ENCODE results near the gene ARHGAP30.
"Not testable (repeated sequence)": the region's sequence is repeated elsewhere in the genome, so short reads cannot be mapped to it uniquely, and the experiment has no call there.

The ARHGAP30 gene, protein sequence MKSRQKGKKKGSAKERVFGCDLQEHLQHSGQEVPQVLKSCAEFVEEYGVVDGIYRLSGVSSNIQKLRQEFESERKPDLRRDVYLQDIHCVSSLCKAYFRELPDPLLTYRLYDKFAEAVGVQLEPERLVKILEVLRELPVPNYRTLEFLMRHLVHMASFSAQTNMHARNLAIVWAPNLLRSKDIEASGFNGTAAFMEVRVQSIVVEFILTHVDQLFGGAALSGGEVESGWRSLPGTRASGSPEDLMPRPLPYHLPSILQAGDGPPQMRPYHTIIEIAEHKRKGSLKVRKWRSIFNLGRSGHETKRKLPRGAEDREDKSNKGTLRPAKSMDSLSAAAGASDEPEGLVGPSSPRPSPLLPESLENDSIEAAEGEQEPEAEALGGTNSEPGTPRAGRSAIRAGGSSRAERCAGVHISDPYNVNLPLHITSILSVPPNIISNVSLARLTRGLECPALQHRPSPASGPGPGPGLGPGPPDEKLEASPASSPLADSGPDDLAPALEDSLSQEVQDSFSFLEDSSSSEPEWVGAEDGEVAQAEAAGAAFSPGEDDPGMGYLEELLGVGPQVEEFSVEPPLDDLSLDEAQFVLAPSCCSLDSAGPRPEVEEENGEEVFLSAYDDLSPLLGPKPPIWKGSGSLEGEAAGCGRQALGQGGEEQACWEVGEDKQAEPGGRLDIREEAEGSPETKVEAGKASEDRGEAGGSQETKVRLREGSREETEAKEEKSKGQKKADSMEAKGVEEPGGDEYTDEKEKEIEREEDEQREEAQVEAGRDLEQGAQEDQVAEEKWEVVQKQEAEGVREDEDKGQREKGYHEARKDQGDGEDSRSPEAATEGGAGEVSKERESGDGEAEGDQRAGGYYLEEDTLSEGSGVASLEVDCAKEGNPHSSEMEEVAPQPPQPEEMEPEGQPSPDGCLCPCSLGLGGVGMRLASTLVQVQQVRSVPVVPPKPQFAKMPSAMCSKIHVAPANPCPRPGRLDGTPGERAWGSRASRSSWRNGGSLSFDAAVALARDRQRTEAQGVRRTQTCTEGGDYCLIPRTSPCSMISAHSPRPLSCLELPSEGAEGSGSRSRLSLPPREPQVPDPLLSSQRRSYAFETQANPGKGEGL

DNA sequence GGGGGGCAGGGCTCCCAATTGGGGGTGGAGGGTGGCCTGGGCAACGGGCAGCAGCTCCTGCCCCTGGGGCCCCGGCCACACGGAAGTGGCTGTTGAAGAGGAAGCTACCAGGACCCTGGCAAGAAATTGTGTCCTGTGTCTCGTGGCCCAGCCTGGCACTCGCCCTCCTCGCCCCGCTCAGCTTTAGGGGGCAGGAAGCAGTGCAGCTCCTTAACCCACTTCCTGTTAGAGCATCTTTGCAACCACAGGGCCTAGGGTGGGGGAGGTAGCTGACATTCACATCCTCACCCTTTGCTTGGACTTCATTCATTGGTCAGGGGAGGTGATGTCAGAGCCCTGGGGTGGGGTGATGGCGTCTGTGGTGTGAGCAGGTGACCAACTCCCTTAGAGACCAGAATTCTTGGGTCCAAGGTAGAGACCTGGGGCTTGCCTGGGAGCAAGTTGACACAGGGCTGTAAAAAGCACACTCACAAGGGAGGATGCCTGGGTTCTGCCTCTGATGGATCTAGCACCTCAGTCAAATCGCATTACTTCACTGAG is at the start of gene ARHGAP30:
Gene ARHGAP30 (minus strand): TSS at position 161 of the 540 bp plus-strand sequence. CDS start 267 bp downstream, outside the sequence.
- H3K9ac ChIP-seq (ENCODE audit: low read depth, low read length): no peak within 1 kb of the TSS
- 0 out of 2 replicates have a peak, but pooled peaks cover 2% of the 10 kb centered on the region for H3K9me3 ChIP-seq (ENCODE audit: control insufficient read depth, insufficient read depth, low read length)
- H3K4me1 ChIP-seq (ENCODE audit: insufficient read depth, low read length): no peaks in the 10 kb centered on the region; the same call in 1 of the 2 replicates

DNA sequence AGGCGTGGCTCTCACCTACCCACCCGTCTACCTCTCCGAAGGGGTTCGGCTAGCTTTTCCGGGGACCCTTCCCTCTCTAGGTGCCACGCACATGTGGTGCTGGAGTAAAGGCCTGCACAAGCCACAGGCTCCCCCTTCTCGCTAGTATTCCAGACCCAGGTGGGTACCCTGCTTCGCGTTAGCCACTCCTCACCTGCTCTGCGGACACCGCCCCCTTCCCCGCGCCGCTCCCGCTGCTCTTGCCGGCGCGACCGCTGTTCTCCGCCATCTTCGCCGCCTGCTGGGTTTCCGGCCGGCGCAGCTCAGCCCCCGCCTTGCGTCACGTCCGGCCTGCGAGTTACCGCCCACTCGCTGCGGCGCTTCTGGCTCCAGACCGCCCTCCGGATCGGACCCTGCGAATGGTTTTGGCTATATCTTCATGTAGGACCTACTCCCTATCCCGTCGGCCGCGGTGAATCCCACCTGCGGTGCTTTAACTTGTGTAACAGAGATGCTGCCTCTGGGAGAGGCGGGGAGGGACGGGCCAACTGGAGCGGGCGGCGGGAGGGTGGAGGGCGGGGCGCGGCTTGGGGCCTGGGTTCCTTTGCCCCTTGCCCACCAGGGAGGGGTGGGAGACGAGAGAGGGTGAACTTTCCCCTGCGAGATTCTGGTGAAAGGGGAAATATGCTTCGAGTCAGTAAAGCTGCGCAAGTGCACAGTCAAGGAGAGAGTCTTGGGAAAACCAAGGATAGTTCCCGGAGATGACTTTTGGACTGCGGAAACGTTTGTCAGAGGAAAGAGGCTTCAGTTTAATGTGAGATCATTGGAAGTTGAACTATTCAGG is 48.3 kb upstream of the ARHGAP30 start, which contains the start of the genes NIT1 and PFDN2:
Gene NIT1 (plus strand): TSS at position 347 of the 823 bp plus-strand sequence. CDS start 72 bp downstream, at position 419.
Gene PFDN2 (minus strand): TSS at position 279 of the 823 bp plus-strand sequence. CDS start 11 bp downstream, at position 268.
- Histone ChIP-seq H3K9me3 (ENCODE audit: control insufficient read depth, insufficient read depth, low read length) (no peaks in the 10 kb centered on the region), H3K9ac (ENCODE audit: low read depth, low read length) (peak within 1 kb of the TSS; percentile 80), H3K4me1 (ENCODE audit: insufficient read depth, low read length) (peaks cover 12% of the 10 kb centered on the region), H3K36me3 (ENCODE audit: insufficient read depth, low read length) (peaks cover 26% of the 10 kb centered on the region)

More for the DNA sequence above, at the start of gene ARHGAP30:
- H3K36me3 ChIP-seq (ENCODE audit: insufficient read depth, low read length): no peaks in the 10 kb centered on the region

DNA sequence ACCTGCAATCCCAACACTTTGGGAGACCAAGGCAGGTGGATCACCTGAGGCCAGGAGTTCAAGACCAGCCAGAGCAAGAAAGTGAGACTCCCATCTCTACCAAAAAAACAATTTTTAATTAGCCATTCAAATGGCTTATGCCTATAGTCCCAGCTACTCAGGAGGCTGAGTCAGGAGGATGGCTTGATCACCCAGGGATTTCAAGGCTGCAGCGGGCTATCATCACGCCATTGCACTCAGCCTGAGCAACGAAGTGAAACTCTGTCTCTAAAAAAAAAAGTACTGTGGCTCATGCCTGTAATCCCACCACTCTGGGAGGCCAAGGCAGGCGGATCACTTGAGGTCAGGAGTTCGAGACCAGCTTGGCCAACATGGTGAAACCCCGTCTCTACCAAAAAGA is 46.3 kb upstream of the ARHGAP30 start:
- not testable (repeated sequence) for H3K9ac ChIP-seq (ENCODE audit: low read depth, low read length); H3K9me3 ChIP-seq (ENCODE audit: control insufficient read depth, insufficient read depth, low read length)
- peaks cover 12% of the 10 kb centered on the region for H3K4me1 ChIP-seq (ENCODE audit: insufficient read depth, low read length)
- peaks cover 12% of the 10 kb centered on the region for H3K36me3 ChIP-seq (ENCODE audit: insufficient read depth, low read length)

DNA sequence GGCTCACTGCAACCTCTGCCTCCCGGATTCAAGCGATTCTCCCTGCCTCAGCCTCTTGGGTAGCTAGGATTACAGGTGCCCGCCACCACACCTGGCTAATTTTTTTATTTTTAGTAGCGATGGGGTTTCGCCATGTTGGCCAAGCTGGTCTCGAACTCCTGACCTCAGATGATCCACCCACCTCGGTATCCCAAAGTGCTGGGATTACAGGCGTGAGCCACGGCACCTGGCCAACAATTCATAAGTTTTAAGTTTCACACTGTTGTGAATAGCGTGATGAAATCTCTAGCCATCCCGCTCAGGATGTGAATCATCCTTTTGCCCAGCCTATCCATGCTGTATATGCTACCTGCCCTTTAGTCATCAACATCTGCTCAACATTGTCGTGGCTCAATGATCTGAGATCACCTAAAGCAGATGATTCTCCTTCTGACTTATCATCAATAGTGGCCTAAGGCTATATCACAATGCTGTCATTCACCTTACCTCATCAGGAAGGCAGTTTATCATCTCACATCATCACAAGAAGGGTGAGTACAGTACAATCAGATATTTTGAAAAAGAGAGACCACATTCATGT is 45.5 kb upstream of the ARHGAP30 start:
- H3K9me3 ChIP-seq (ENCODE audit: control insufficient read depth, insufficient read depth, low read length): no peaks in the 10 kb centered on the region
- peaks cover 12% of the 10 kb centered on the region for H3K4me1 ChIP-seq (ENCODE audit: insufficient read depth, low read length)
- H3K36me3 ChIP-seq (ENCODE audit: insufficient read depth, low read length): peaks cover 5% of the 10 kb centered on the region
- H3K9ac ChIP-seq (ENCODE audit: low read depth, low read length): no peak overlapping the region

DNA sequence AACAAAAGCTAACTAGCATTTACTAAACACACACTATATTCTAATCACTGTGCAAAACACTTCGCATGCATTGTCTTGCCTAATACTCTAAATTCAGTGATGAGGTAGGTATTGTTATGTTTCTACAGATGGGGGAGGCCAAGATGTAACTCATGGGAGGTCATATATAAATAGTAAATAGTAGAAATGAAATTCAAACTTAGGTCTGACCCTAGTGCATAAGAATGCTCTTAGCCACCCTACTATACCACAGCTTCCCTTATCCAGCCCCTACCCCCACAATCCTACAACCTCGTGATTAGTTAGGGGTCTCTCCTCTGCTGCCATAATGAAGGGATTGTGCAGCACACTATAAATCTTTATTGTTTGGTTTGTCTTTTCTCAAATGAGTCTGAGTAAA is 44.9 kb upstream of the ARHGAP30 start:
- Histone ChIP-seq H3K9ac (ENCODE audit: low read depth, low read length) (no peak overlapping the region), H3K9me3 (ENCODE audit: control insufficient read depth, insufficient read depth, low read length) (no peaks in the 10 kb centered on the region), H3K4me1 (ENCODE audit: insufficient read depth, low read length) (peaks cover 8% of the 10 kb centered on the region), H3K36me3 (ENCODE audit: insufficient read depth, low read length) (no peaks in the 10 kb centered on the region)

DNA sequence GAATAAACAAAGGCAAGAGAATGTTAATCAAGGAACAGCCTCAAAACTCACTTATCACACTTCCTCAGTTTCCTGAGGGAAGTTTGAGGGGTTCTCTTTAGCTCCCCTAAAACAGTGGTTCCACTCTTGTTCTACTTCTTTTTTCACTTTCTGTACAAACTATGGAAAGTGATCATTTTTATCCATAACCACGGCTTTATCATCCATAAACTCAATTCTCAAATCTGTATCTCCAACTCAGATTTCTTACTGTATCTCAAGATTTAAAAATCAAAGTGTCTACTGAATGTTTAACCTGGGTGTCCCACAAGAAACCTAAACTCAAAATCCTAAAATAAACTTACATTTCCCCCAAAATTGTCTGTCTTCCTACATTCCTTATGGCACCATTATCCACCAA is 44.2 kb upstream of the ARHGAP30 start:
- no peaks in the 10 kb centered on the region for H3K36me3 ChIP-seq (ENCODE audit: insufficient read depth, low read length)
- H3K4me1 ChIP-seq (ENCODE audit: insufficient read depth, low read length): peaks cover 1% of the 10 kb centered on the region
- H3K9me3 ChIP-seq (ENCODE audit: control insufficient read depth, insufficient read depth, low read length): no peaks in the 10 kb centered on the region
- no peak overlapping the region for H3K9ac ChIP-seq (ENCODE audit: low read depth, low read length)

DNA sequence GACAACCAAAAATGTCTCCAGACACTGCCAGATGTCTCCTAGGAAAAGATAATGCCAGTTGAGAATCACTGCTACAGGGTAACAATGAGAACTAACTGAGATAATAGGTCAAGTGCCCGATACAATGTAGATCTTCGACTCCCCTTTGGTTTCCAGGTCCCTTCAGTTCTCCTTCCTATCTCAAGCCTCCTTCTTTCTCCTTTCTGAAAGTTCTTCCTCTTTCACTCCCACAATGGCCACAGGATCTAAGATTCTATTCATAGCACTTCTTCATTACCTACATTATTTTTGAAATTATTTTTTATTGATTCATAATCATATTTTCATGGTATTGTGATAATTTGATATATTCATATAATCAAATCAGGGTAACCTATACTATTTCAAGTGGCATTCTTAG is 41.8 kb upstream of the ARHGAP30 start:
- Histone ChIP-seq H3K36me3 (ENCODE audit: insufficient read depth, low read length) (no peaks in the 10 kb centered on the region), H3K4me1 (ENCODE audit: insufficient read depth, low read length) (no peaks in the 10 kb centered on the region), H3K9me3 (ENCODE audit: control insufficient read depth, insufficient read depth, low read length) (no peaks in the 10 kb centered on the region), H3K9ac (ENCODE audit: low read depth, low read length) (no peak overlapping the region)

DNA sequence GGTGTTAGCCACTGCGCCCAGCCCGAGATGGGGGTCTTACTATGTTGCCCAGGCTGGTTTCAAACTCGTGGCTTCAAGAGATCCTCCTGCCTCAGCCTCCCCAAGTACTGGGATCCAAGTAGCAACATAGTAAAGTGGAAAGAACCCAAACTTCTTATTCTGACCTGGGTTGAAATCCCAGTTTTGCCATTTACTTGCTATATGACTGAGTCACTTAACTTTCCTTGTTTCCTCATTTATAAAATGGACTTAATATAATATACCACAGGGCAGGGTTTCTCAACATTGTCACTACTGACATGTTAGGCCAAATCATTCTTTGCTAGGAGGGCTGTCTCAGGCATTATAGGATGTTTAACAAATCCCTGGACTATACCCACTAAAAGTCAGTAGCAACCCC is 41.4 kb upstream of the ARHGAP30 start:
- H3K36me3 ChIP-seq (ENCODE audit: insufficient read depth, low read length): no peaks in the 10 kb centered on the region
- no peak overlapping the region for H3K9ac ChIP-seq (ENCODE audit: low read depth, low read length)
- no peaks in the 10 kb centered on the region for H3K4me1 ChIP-seq (ENCODE audit: insufficient read depth, low read length)
- no peaks in the 10 kb centered on the region for H3K9me3 ChIP-seq (ENCODE audit: control insufficient read depth, insufficient read depth, low read length)

DNA sequence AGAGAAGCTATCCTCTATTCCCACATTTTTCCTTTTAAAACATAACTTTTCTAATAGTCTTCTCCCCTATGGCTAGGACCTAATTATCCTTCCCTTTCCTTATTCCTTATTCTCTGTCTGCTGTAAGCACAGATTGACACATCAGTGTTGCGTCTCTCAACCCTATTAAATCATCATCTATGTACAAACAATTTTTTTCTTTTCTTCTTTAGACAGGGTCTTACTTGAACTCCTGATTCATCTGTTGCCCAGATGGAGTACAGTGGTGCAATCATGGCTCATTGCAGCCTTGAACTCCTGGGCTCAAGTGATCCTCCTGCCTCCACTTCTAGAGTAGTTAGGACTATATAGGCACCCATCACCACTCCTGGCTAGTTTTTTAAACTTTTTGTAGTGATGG is 36.7 kb upstream of the ARHGAP30 start:
- H3K9ac ChIP-seq (ENCODE audit: low read depth, low read length): no peak overlapping the region
- H3K4me1 ChIP-seq (ENCODE audit: insufficient read depth, low read length): no peaks in the 10 kb centered on the region
- H3K36me3 ChIP-seq (ENCODE audit: insufficient read depth, low read length): no peaks in the 10 kb centered on the region; the same call in 1 of the 2 replicates
- H3K9me3 ChIP-seq (ENCODE audit: control insufficient read depth, insufficient read depth, low read length): no peaks in the 10 kb centered on the region

DNA sequence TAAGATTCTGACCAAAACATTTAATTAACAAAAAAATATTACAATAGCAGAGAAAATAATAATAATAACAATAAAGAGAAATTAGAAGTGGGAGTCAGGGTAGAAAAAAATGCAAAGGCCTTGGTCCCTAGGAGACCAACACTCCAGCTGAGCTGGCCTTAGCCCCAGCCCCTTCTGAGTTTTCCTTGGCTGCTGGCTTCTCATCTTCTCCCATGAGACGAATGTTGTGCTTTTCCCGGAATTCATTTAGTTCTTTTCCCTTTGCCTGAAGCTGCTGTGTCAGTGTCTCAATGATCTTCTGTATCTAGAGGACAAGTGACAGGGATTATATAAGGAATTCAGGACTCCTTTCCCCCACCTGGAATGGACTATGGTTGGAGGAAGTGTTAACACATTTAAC is 30.9 kb upstream of the ARHGAP30 start:
- Histone ChIP-seq H3K9ac (ENCODE audit: low read depth, low read length) (no peak overlapping the region), H3K9me3 (ENCODE audit: control insufficient read depth, insufficient read depth, low read length) (no peaks in the 10 kb centered on the region), H3K4me1 (ENCODE audit: insufficient read depth, low read length) (no peaks in the 10 kb centered on the region), H3K36me3 (ENCODE audit: insufficient read depth, low read length) (no peaks in the 10 kb centered on the region)

DNA sequence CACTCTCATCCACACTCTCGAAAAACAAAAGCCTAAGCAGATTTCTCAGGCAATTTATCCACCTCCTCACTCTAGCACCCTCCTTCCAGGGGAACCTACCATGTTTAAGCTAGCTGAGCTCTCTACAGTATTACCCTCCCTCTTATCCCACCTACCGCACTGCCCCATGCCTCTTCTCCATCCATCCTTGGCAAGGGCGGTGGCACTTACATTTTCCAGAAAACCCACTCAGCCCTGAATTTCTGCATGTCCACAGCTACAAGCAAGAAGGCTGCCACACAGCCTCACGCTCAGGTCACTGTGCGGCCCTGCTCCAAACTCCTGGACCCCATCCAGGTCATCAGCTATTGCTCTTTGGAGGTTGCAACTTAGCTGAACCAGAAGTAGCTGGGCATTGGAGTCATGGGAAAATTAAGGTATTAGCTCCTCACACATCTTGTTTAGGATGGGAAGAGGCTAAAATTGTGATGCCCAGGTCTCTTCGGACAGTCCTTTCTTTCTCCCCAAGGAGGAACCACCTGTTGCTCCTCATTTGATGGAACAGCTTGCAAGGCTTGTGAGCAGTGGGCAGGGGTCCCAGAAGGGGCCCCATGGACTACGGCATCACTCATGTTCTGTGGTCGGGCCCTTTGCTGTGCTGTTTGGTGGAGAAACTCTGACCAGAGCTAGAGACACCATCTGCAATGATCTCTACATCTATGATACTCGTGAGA is 29.6 kb upstream of the ARHGAP30 start:
- no peaks in the 10 kb centered on the region for H3K9me3 ChIP-seq (ENCODE audit: control insufficient read depth, insufficient read depth, low read length)
- no peaks in the 10 kb centered on the region for H3K36me3 ChIP-seq (ENCODE audit: insufficient read depth, low read length)
- H3K9ac ChIP-seq (ENCODE audit: low read depth, low read length): peak overlapping the region; percentile 63; the same call in 1 of the 2 replicates
- H3K4me1 ChIP-seq (ENCODE audit: insufficient read depth, low read length): no peaks in the 10 kb centered on the region

DNA sequence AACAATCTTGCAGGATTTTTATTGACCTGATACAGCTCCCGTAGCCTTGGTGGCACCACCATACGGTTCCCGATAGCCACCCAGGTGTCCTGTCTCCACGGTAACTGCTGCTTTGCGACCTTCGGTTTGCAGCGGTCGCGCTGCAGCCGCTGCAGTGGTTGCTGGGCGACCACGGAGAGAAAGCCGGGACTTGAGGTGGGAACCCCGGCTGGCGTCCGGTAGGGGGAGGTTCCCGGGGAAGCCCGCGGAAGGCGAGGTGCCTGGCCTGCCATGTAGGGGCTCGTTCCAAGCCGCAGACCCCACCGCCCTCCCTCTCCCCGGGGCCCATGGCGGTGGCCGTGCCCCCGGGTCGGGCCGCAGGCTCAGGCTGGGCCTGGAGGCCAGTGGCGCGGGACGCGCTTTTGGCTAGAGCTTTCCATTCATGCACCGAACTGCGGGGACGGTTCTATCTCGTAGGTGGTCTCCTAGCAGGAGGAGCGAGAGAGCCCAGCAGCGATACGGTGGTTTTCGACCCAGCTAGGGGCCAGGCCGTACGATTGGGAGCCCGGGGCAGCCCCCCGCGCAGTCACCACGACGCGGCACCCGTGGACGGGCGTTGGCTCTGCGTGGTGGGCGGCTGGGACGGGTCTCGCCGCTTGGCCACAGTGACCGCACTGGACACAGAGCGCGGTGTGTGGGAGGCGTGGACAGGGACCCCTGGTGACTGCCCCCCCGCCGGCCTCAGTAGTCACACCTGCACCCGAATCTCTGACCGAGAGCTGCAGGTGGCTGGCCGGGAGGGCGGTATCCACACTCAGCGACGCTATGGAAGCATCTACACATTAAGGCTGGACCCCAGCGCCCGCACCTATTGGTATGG is 28.7 kb upstream of the ARHGAP30 start, which contains the start of gene KLHDC9:
Gene KLHDC9 (plus strand): TSS at position 152 of the 859 bp plus-strand sequence. CDS start 175 bp downstream, at position 327.
- no peaks in the 10 kb centered on the region for H3K36me3 ChIP-seq (ENCODE audit: insufficient read depth, low read length)
- no peaks in the 10 kb centered on the region for H3K4me1 ChIP-seq (ENCODE audit: insufficient read depth, low read length)
- no peaks in the 10 kb centered on the region for H3K9me3 ChIP-seq (ENCODE audit: control insufficient read depth, insufficient read depth, low read length)
- H3K9ac ChIP-seq (ENCODE audit: low read depth, low read length): peak within 1 kb of the TSS; percentile 63
